Myocyte (in vitro differentiated cells): ENCODE data around the gene EFHC1. TPM values are rescaled to one million over a fixed set of nuclear protein-coding genes. Genes with fewer than 3 reads are reported as not detected.
A peak's percentile ranks its signal among the peaks of the same experiment; 100 is the strongest.

Experiments
- DNase-seq: peaks from one replicate; pipeline ENCODE4 v3.0.0-alpha.2; 2012; ENCODE audit warnings: low read depth
- total RNA-seq: library from RNA; depleted of rRNA; stranded (reverse); fragments of >200 nt; gene quantifications from 2 replicates; pipeline ENCODE4 v1.2.3, GENCODE V29; 2014

EFHC1 gene
- total RNA-seq, 1 donor from 2014 or later: 47.2 TPM

DNA sequence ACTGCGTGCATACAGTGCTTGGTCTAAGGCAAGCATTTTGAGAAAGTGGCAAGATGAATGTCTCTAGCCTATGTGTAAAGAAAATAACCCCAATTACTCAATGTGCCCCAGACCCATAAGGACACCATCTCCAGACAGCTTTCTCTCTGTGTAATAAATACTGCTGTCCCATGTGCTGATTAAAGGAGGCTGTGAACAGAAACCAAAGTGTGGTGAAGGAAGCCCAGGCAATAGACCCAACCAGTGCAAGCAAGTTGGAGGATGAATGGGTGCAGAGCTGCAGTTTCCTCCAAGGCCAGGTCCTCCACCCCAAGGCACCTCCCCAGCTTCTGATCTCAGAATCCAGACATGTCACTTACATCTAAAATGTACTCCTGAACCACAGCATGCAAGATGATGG lies 96.1 kb downstream of the EFHC1 start:
- DNase-seq: no peak

DNA sequence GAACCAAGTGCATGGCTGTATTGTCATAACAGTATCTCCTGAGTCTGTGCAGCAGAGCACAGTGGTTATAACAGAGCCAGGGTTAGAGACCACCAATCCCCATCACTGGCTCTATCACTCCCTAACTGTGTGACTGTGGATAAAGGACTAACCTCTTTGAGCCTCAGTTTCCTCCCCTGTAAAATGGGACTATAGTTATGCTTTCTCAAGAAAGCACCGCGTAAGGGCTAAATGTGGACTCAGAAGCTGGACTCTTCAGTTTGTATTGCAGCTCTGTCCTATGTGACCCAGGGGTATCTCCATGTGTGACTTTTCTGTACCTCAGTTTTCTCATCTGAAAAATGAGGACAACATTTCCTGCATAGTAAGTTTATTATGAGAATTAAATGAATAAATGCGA lies 96.8 kb downstream of the EFHC1 start:
- DNase-seq: no peak

DNA sequence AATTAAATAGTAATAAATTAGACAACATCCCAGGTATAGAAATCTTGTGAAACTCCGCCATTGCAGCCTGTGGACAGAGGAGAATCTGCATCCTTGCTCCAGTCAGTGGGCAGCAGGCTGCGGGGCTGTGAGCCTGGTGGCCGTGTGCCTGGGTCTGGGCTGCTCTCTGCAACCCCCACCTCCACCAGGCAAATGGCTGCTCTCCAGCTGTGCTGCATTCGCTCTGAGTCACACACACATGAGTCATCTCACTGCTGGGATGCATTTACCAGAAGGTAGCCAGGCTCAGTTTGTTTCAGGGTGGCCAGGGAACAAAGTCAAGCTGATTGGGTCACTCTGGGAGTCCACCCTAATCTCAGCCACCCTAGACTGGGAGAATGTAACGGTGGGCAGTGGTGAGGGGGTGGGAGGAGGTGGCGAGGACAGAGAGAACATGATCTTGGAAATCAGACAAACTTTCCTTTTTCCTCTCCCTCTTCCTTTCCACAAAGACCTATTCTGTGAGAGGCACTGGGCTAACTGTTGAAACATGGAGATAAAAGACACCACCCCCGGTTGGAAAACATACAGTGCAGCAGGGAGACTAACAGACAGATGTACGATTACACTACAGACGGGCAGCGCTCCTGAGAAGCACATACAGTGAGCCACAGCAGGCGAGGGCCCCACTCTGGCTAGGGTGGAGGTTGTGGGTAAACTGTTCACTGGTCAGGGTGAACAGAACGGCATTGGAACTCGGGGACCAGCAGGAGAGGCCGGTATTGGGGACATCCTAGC lies 97.5 kb downstream of the EFHC1 start:
- peak; percentile 92 for DNase-seq

DNA sequence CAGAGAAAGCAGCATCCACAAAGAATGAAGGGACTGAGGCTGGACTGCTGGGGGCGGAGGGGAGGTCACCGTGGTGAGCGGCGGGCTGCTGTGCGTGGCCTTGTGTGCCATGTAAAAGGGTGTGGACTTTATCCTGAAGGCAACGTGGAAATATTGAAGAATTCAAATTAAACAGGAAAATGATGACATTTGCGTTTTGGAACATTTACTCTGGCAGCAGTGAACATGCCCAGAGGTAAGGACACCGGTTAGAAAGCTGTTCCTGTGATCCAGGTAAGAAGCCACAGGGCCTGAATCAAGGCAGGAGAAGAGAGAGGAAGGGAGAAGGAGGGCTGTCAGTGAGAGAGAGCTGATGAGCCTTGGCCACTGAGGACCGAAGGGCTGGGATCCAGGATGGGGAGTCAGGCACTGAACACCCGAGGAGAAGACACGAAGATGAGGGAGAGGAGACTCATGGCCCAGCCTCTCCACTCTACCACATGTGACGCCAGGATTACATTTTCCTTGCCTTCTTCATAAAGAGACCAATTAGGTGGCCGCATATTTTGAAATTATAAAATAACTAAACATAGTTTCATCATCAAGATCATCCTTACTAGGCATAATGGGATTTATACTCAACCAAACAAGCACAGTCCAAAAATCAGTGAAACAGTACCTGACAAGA lies 98.3 kb downstream of the EFHC1 start:
- no peak for DNase-seq

DNA sequence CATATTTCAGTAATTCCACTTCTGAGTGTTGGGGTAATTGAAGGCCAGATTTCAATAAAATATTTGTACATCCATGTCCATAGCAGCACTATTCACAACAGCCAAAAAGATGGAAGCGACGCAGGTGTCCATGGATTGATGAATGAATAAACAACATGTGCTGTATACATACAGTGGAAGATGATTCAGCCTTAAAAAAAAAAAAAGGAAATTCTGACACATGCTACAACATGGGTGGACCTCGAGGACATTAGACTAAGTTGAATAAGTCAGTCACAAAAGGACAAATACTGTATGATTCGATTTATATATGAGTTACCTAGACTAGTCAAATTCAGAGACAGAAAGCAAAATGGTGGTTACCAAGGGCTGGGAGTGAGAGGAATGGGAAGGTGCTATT lies 99.5 kb downstream of the EFHC1 start:
- DNase-seq: no peak

DNA sequence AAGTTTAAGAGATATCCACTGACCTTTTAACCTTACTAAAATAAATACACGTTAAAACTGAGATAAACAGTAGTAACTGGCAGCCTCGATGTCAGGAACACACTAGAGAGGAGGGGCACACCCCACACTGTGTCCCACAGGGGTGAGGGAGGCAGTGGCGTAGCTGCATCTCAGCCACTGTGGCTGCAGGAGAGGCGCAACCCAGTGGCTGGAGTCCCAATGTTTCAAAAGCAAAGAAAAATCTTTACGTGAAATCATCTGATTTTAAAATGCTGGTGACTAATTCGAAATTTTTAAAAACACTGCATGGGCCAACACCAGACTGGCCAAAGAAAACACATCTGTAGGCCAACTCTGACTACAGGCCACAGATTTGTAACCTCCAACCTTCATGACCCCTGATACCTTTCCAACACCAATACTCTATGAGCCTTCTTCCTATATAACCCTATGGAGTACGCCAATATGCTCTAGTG lies 102.0 kb downstream of the EFHC1 start:
- peak; percentile 45 for DNase-seq

DNA sequence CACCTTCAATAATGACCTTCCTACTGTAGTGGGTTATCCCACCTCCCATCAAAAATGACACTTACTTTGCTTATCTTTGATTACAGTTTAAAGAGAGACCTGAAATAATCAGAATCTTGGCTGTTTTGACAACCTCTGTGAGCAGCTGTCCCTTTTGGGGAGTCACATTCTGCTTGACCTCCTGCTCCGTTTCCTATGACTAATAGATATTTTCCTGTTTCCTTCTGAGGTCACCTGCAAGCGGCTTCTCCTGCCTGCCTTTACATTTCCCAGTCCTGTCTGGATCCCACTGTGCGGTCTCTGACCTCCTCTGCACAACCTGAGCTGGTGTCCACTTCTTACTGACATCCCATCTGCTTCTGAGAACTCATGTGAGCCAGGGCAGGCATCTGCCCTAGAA lies 102.5 kb downstream of the EFHC1 start:
- DNase-seq: no peak

DNA sequence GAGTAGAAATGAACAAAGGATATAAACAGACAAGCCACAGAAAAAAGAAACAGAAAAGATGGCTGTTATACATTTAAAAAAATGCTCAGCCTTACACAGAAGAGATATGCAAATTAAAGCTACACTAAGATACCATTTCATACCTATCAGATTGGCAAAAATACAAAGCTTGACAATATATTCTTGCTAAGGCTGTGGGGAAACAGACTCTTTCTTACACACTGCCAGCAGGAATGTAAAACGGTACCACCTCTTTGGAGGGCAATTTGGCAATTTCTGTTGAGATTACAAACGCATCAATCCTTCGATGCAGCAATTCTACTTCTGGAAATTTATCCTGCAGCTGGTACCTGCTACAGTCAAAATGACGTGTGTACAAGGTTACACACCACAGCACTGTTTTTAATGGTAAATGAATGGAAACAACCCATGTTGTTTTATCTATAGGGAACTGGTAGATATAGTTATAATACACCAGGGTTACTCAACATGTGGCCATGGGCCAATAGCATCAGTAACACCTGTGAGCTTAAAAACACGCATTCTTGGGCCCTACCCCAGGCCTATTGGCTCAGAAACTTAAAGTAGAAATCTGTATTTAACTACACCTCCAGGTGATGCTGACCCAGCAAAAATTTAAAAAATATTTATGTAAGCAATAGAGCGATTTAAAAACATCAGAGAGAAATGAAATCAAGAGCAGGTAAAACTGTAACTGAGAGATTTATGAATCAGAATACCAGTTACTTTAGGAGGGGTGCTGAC lies 103.4 kb downstream of the EFHC1 start:
- DNase-seq: no peak

DNA sequence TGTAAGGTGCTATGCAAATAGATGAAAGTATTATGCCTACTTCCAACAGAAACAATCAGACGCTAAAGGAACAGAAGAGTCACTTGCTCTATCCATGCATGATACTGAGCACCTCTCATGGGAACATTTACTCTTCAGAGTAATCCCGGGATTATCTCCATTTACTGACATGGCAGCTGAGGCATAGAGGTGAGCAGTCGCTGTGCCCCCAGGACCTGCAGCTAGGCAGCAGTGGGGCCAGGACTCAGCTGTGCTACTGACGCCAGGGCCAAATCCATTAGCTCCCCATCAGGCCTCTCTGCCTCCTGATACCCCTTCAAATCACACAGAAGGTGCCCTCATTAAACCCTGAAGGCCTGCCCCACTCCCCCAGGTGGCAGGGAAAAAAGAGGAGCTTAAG lies 104.8 kb downstream of the EFHC1 start:
- DNase-seq: no peak

DNA sequence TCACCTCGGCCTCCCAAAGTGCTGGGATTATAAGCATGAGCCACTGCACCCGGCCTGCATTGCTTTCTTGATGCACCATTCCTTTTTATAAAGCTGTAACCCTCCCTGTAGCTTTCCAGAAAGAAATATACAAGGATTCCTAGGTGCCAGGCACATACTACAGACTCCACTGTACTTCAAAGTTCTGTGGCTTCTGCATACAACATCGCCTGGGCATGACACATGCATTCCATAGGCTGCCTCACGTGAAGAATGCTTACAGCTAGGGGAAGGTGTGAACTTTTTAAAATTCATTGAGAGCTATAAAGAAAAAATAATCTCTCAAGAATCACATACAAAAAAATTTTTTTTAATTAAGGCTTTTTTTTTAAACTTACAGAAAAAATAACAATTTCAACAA lies 106.5 kb downstream of the EFHC1 start:
- DNase-seq: no peak

DNA sequence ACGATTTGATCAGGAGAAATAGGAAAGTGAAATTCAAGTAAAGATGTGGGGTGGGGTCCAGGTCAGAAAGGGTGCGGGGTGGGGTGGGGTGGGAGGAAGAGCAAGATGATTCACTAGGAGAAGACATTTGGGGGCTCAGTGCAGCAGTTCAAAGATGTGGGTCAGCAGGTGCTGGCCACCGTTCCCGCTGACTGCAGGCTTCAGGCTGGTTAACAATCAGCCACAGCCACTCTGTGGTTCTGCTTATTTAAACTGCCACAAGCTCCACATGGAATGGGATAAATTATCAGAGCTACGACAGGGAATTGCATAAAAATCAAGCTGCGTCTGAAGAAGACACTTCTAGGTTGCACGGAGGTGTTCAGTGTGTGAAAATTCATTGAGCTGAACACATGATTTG lies 107.3 kb downstream of the EFHC1 start:
- peak; percentile 79 for DNase-seq

DNA sequence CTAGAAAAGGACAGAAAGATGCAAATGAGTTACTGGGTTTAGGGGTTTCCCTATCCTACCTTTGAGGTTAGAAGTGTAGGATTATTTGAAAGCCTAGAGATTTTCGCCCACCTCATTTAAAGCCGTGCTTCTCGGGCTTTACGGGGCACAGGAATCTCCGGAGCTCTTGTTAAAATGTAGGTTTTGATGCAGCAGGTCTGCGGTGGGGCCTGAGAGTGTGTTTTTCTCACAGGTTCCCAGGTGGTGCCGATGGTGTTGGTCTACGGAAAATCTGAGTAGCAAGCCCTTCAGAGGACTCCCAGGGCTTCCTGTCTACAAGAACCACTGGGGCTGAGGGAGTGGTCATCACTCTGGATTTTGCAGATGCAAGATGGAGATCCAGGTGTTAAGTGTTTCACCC lies 109.2 kb downstream of the EFHC1 start:
- no peak for DNase-seq

DNA sequence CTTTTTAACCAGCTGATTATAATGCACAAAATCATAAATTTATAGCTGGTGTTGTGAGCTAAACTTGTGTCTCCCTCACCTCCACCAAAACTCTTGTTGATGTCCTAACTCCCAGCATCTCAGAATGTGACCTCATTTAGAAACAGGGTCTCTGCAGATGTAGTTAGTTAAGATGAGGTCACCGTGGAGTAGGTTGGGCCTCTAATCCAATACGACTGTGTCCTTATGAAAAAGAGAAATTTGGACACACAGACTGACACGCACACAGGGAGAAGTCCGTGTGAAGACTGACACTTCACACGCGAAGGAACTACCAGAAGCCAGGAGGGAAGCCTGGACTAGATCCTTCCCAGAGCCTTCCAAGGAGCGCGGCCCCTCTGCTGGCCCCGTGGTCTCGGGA lies 110.2 kb downstream of the EFHC1 start:
- DNase-seq: no peak

DNA sequence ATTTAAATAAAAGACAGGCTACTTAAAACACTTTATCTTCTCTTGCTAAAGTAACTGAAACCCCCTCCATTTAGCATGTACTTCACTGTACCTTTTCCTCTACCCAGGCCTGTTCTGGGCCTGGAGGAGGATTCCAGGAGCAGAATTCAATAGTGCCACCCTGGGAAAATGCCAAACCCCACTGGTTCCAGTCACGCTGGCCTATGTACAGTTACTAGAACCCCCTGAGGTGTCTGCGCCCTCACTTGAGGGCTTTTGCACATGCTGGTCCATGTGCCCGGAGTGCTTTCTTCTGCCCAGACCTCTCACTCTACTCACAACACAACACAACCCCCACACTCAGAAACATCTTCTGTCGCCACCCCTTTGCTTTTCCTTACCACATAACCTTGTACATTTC lies 111.3 kb downstream of the EFHC1 start:
- DNase-seq: no peak

DNA sequence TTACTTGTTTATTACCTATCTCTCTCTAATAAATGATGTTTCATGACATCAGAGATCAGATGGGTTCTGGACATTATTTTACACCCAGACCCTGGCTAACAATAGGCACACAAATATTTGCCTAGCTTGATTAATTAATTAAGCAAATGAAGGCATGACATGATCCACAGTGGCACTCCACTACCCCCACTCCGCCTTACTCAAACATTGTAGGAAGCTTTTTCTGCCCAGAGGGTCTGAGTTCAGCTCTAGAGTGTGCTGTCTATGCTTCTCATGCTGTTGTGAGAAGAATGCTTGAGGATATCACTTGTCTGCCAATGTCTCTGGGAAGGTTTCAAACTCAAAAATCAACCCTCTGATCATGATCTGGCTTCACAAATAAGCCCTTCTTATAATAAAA lies 111.7 kb downstream of the EFHC1 start:
- DNase-seq: no peak

DNA sequence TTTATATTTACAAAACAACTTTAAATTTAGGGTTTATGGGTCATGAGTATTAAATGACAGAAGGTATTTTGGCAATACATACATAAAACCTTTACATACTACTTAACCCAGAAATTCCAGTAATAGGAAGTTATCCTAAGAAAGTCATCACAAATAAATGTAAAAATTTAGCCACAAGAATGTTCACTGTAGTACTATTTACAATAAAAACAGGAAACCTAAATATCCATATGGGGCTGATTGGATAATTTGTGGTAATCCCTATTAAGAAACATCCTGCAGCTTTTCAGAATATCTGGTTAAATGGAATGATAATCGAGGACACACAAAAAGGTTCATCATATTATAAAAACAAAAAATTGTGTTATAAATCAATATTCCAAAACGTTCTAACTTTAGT lies 112.3 kb downstream of the EFHC1 start:
- DNase-seq: no peak

DNA sequence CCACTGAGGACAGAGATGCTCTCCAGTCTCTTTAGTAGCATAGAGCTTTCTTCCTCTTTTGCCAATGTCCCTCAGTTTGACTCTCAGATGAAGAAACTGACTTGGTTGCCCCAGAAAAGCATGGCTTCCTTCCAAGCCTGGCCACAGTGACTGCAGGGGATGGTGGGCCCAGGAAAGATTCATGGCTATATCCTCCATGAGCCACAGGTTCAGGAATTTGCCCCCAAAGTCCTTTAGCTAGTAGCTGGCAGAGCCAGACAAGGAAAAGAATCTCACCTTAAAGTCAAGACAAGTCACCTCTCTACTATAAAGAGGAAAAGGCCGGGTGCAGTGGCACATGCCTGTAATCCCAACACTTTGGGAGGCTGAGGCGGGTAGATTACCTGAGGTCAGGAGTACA lies 113.3 kb downstream of the EFHC1 start:
- no peak for DNase-seq

DNA sequence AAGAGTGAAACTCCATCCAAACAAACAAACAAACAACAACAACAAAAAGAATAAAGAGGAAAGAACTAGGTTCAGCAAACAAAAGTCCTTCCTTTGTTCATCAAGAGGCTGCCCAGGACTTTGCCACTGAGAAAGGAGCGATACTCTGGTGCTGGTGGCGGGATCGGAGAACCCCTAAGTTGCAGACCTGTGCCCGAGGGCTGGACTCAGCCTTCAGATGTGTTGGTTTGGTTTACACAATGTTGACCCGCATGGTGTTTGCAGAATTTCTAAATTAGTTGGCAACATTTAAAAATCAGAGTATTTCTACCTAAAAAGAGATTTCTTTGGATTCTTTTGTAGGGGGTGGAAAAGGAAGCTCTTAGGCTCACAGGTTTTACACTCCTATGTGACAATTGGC lies 114.2 kb downstream of the EFHC1 start:
- no peak for DNase-seq

DNA sequence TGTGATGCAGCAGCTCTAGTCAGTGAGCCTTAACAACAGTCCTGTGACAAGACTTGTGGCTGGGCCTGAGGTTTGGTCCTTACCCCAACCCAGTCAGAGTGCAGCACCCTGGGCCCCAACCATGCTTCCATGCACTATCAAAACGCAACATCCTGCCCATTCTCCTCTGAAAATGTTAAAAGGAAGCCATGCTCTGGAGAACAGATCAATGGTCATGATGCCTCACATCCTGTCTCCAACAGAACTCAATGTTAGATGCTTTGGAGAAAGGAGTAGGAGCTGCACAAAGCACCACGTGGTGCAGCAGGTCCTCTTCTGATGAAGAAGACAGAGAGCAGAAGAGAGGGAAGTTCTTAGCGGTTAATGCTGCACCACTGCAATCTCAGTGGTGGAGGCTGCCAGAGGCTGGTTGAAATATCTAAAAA lies 114.8 kb downstream of the EFHC1 start:
- no peak for DNase-seq

DNA sequence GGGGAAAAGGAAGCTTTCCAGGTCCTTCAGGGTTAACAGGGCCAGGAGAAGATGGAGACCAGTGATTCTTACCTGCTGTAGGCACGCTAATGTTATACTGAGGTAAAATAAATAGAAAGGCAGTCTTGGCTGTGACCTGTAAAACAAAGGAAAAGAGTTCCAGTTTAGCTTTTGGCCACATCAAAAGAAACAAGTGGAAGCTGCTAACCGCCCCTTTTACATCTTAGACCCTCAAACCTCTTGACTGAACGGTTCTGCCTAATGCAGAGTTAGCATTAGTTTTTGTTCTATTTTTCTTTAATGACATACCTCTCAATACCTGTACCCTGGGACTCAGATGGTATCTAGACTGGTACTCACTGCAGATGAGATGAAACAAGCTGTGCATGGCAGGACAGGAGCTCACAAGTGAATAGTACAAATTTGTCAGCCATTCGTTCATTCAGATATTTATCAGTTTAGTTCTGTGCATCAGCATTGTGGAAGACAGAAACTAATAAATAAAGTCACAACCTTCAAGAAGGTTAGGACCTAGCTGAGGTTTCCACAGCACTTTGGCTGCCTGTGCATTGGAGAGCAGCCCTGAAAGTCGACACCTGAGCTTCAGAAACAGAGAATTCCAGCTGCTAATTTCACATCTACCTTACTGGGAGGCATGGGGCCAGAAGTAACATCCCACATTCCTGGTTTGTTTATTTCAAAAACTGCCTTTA lies 115.7 kb downstream of the EFHC1 start:
- DNase-seq: no peak

DNA sequence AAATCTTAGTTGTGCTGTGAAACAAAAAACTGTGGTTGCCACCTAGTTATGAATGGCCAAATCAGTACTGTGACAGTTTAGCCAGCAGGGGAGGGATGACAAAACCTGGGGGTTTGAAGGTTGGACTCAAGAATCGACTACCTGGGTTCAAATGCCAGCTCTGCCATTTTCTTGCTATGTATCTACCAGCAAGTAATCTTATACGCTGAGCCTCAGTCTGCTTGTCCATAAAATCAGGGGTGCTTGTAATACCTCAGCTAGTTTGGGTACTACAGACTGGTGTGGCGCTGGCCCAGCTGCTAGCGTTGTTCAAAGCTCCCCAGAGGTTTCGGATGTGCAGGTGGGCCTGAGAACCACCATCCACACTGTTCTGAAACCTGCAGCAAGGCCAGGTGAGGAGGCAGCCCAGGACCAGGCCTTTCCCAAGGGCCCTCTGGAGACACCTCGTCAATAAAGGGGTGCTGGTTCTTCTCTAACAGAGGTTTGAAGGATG lies 116.3 kb downstream of the EFHC1 start:
- no peak for DNase-seq
